HG03378 (cell line): ENCODE measurements around the gene CST9L.
A peak's percentile ranks its signal among the peaks of the same experiment; 100 is the strongest.

Experiments
- ATAC-seq: cut with Tn5 transposase; IDR thresholded peaks from one replicate; pipeline ENCODE4 v1.9.1; 2021; ENCODE audit warnings: mild to moderate bottlenecking, moderate library complexity; ENCODE audit not compliant: unreplicated experiment

CST9L gene

GRCh38 chr20:23568320-23568970 is at the start of gene CST9L:
TSS of gene CST9L (minus strand) at chr20:23568484. CDS start at chr20:23568450, 34 bp downstream.
- no peak for ATAC-seq

GRCh38 chr20:23614163-23614562 is 45.9 kb upstream of the CST9L start:
- ATAC-seq = no peak

DNA sequence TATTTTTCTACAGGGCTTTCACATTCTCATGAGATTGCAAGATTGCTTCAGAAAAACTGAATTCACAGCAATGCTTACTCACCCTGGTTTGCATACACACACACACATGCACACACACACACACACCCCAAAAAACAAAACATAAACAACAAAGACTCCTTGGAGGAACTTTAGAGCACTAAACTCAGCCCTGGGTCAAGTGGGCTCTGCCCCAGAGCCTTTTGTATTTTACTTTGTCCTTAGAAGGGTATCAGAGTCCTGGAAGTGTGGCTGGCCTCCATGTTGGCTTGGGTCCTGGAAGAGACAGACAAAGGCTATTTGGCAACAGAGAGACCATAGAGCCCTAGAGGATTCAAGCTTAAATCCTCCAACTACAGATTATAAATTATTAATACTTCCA is 45.4 kb upstream of the CST9L start:
- no peak for ATAC-seq

DNA sequence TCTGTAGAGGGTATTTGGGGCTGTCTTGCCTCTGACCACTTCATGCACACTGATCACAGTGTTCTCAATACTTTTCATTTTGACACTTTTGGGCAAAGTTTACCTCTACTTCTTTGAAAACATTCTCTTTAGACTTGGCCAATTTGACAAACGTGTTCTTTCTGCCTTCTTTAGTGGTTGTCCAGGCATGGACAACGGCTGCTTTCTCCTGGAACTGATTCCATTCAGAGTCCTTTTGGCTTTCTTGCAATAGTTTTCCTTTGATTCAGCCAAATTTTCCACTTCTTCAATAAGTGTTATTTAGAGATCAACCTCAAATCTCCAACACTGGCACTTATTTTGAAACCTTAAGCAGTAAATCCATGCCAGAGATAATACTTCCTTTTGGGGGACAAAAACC is 44.1 kb upstream of the CST9L start:
- ATAC-seq = no peak

DNA sequence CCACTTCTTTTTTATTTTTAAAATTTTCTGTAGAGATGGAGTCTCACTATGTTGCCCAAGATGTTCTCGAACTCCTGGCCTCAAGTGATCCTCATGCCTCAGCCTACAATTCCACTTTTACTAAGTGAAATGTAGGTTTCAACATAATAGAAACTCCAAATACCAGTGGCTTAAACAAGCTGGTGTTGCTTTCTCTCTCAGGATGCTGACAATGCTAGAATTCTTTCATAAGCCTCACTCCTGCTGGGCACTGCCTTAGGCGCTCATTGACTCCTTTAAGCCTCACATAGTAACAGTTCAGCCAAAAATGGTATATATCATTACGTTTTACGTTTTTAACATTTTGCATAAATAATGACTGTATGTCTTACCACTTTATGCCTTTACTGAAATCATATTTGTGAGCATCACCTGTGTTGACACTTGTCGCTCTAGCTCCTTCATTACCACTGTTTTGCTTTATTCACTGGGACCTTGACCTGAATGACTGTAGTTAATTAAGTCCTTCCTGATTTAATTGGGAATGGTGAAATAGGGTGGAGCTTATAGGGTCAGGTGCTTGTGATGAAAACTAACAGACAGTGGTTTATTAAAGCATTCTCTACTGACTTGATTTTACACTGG is 41.3 kb upstream of the CST9L start:
- ATAC-seq = no peak

DNA sequence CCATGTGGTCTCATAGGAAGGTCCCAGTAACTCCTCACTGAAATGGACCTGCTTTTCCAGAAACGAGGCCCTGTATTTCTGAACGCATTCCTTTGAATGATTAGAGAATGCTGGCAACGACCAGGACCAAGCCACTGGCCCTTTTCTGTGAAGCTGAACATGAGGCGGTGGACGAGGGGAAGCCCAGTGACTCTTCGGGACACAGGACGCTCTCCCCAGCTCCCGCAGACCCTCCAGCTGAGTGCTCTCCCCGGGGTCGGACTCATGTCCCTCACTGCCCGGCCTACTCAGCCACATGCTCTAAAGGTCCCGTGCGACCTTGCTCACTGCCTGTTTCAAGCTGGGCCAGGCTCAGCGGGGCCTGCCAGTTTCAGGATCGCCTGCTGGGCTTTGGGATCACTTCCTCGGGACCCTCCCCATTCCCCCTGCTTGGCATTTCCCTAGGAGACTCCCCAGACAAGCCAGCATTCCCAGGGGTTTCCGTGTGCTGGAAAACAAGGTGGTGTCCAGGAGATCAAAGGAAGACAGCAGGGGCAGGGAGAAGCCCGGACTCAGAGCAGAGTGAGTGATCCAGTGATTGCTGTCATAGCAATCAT is 40.1 kb upstream of the CST9L start:
- no peak for ATAC-seq

DNA sequence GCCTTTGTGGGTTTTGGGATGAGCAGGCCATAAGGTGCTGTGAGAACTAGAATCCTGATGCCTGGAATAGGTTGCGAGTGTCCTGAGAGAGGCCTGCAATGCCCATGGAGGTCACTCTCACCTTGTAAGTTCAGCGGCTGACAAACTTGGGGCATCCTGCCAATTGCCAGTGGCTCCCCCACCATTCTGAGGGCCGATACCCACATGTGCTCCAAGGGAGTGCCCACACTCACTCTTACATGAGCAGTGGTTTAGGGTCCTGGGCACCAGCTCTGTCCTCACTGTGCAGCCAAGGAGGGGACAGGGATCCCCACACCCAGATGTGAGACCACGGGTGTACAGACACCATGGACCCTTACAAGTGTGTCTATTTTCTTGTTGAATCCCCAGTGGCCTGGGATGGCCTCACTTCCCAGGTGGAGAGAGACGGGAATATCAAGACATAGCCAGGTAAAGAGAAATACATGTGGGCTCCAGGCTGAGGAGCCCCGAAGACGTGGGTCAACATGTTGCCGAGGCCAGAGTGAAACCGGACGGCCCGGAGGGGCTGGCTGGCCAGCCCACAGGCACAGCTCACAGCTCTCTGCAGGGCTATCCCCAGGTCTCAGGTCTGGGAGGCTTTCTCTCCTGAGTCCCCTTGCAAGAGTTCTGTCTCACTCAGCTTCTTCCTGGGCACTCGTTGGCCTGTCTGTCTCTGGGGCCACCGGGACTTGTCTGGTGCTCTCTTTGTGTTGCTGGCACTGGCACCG is 39.4 kb upstream of the CST9L start:
- no peak for ATAC-seq

DNA sequence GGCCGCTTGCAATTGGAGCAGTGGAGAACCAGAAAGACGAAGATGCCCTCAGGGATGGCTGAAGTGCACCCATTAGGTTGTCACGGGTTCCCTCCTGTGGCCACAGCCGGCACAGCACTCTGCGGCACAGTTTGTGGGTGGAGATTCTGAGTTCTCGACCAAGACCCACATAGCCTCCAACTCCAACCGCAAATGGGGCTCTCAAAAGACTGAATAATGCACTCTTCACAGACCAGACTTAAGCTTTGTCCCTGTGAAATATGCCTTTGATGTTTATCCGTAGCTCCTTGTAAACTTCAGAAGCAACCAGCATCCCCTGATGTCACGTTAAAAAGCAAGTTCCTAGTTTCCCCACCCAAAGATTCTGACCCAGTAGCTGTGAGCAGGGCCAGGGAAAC is 38.4 kb upstream of the CST9L start:
- ATAC-seq = peak; percentile 81

DNA sequence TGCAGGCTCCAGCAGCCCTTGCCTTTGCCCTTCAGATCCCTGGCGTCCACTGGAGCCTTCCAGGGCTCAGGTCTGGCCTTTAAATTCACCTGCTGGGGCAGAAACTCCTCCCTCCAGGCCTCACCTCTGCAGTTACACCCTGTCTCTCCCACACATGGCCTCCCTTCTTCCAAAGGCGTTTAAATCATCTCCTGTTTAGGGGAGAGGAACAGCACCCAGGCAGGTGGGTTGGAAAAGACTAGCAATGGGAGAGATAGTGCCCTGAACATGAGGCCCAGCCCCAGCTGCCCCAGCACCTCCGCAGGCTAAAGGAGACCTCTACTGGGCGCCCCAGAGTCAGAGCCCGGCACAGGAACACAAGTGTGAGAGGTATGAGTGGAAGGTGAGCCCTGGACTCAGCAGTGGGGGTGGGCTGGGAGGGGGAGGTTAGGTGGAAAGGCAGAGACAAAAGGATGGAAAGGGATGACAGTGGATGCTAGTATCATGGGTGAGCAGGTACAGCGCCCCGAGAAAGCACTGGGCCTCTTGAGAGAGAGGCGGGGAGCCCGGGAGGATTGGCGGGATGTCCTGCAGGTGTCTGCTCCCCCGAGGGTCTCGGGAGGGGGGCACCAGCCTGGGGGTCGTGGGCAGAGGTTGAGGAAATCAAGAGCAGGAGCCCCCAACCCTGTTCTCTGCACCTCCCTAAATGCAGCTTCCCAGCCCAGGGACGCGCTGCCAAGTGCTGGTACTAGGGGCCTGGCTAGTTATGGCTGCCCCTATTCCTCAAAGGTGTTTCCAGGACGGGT is 37.8 kb upstream of the CST9L start, which contains the start of gene CST9:
CST9 (minus strand) TSS at position 51 of the 785 bp plus-strand sequence. CDS start 53 bp downstream, outside the sequence.
- no peak for ATAC-seq

DNA sequence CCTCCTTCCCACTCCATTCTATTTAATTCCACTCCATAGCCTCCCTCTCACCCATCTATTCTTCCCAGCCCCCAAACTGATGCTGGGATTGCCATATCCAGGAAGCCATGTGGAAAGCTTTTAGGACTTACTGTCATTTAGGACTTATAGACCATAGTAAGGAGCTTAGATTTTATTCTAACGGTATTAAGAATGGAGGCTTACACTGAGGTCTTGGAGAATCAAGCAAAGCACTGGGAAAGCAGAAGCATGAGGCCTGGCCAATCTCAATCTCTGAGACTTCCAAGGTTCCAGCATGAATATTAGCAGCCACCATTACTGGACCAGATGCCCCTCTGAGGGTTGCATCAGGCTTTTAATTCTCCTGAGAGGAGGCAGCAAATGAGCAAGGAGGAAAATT is 36.0 kb upstream of the CST9L start:
- ATAC-seq = no peak

- no peak for ATAC-seq
Observed at GRCh38 chr20:23603321-23603720, 35.0 kb upstream of the CST9L start.

GRCh38 chr20:23602699-23603098 is 34.4 kb upstream of the CST9L start:
- no peak for ATAC-seq

- ATAC-seq = no peak
Observed at GRCh38 chr20:23602241-23602640, 34.0 kb upstream of the CST9L start.

GRCh38 chr20:23601715-23602114 is 33.4 kb upstream of the CST9L start:
- no peak for ATAC-seq

DNA sequence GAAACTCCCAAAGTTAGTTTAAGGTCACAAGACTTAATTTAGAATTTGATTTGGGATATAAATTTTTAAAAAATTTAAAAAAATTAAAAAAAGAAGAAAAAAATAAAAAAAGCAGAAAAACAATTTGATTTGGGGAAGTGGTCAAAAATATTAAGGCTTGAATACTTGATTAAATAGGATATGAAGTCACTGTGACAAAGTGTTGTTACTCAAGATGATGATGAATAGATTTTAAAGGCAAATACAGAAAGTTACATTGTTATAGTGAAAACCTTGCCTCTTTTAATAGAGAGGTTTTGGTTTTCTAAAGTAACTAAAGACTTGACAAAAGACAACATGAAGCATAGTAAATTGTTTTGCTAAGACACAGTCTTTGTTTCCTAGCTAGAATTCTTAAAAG is 30.2 kb upstream of the CST9L start:
- no peak for ATAC-seq

GRCh38 chr20:23596579-23597250 is 28.4 kb upstream of the CST9L start:
- ATAC-seq = no peak

DNA sequence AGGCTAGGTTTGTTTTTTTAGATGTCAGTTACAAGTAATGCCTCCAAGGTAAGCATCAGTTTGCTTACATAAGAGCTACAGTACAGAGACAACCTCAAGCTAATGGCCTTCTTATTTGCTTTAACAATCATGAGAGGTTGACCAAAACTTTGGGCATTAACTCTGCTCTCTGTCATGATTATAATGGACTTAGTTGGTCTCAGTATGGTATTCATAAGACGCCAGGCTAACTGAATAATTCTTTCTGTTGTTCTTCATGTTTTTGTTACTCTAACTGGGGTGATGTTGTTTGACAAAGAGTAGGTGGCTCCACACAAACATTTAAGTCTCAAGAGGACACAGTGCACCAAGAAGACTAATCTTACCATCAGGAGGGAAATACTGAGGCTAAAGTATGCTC is 27.7 kb upstream of the CST9L start:
- no peak for ATAC-seq

DNA sequence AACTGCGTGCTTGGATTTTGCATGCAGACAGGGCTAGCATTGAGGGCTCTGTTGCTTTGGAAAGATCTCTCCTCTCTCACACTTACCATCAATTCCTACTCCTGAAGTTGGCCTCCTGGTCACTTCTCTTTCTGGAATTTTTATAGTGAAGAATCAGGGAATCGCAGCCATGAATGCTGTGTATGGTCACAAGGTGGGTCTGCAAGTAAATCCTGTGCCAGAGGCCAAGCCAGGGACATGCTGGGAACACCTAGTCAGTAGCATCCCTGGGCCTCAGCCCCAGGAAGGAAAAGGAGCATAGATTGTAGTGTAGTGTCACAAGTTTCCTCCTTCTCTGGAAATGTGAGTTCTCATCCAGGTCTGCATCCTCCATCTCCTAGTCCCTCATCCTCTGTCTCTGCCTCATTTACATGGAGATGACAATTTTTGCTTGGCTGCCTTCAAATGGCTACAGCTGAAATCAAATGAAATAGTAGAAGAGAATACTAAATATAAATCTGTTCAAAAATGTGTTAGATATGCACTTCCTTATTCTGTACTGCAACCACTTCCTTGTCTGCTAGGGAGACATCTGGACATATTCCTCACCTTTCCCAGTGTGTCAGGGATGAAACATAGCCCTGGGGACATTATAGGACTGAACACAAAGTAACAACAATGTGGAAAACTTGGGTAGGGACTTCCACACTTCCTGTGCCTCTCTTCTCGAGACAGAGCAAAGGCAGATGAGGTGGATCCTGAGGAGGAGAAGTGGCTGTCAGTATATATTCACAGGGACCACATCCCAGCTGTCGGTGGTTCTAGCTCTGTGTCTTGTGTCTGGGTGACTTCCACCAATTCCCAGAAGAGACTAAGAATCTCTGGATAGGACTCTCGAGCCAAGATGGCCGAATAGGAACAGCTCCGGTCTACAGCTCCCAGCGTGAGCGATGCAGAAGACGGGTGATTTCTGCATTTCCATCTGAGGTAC is 20.4 kb upstream of the CST9L start:
- ATAC-seq = no peak

DNA sequence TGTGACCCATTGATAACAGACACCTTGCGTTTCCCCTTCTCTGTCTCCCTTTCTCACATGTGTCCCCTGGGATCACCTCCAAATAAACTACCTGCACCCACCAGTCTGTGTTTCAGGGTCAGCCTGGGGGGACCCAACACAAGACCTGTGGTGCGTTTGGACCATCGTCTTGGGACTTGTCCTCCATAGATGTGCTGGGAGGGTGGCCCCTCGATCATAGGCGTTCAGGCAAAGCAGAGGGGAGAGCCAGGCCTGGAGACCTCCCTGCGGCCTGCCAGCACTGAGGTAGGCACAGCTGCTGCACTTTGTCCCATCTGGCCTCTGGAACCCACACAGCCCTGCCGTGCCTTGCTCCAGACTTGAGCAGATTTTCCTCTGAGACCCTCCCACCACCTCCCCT is 19.3 kb upstream of the CST9L start:
- ATAC-seq = no peak
